OCI-LY7 (cell line): ENCODE data around the gene METTL26. TPM values are rescaled to one million over a fixed set of nuclear protein-coding genes. Genes with fewer than 3 reads are reported as not detected.

Experiments
- Bru-seq: library from RNA; stranded (reverse); fragments of 400-500 nt; gene quantifications from one replicate; lab custom pipeline; 2021; lab: Mats Ljungman, UMichigan
- BruChase-seq, 2 experiments: library from RNA; stranded (reverse); fragments of 400-500 nt; gene quantifications; one replicate each; lab custom pipeline; 2021; lab: Mats Ljungman, UMichigan
- BruUV-seq: library from RNA; stranded (reverse); fragments of 400-500 nt; replicated peaks from 2 replicates; lab custom pipeline; 2021; lab: Mats Ljungman, UMichigan
- CTCF ChIA-PET: fragments of 300-600 bp; sonication (Branson Sonifier 250); formaldehyde crosslinking; loops from one replicate; lab custom pipeline; 2022; ENCODE audit warnings: antibody characterized with exemption; ENCODE audit not compliant: unreplicated experiment; lab: Charles Lee
- POLR2A ChIA-PET: fragments of 300-600 bp; sonication (Branson Sonifier 250); formaldehyde crosslinking; loops from one replicate; lab custom pipeline; 2022; ENCODE audit warnings: antibody characterized with exemption; lab: Charles Lee
- DNase-seq: peaks from one replicate; pipeline ENCODE4 v3.0.0-alpha.2; 2015; ENCODE audit warnings: low spot score
- H2AFZ ChIP-seq: fragments of 200-600 bp; sonication (generic), shearing (Covaris generic); 2 replicates; pipeline ENCODE4 v1.6.1; 2014; ENCODE audit warnings: mild to moderate bottlenecking, antibody characterized with exemption, low read length, moderate library complexity
- H3K27ac ChIP-seq: fragments of 200-600 bp; sonication (generic); 2 replicates; pipeline ENCODE4 v1.5.1; 2014; ENCODE audit warnings: mixed run types, low read depth, mild to moderate bottlenecking, moderate library complexity, low read length, inconsistent platforms; ENCODE audit not compliant: poor library complexity, severe bottlenecking
- H3K36me3 ChIP-seq: fragments of 200-600 bp; sonication (generic); 2 replicates; pipeline ENCODE4 v1.6.1; 2014; ENCODE audit warnings: mild to moderate bottlenecking, antibody characterized with exemption, low read length, moderate library complexity, mixed read lengths; ENCODE audit not compliant: insufficient read depth
- H3K4me1 ChIP-seq: fragments of 200-600 bp; sonication (generic); 2 replicates; pipeline ENCODE4 v1.5.1; 2014; ENCODE audit warnings: mild to moderate bottlenecking, low read length; ENCODE audit not compliant: insufficient read depth, poor library complexity, severe bottlenecking
- H3K4me2 ChIP-seq: fragments of 200-600 bp; sonication (generic); 2 replicates; pipeline ENCODE4 v1.6.1; 2014; ENCODE audit warnings: mild to moderate bottlenecking, low read length
- H3K4me3 ChIP-seq: fragments of 200-600 bp; sonication (generic); 2 replicates; pipeline ENCODE4 v1.5.1; 2014; ENCODE audit warnings: mild to moderate bottlenecking, low read depth, low read length; ENCODE audit not compliant: poor library complexity, severe bottlenecking
- H3K79me2 ChIP-seq: fragments of 200-600 bp; sonication (generic); 2 replicates; pipeline ENCODE4 v1.6.1; 2016; ENCODE audit warnings: low read depth, mild to moderate bottlenecking, low read length, moderate library complexity, mixed read lengths; ENCODE audit not compliant: insufficient read depth
- H3K9me2 ChIP-seq: fragments of 200-600 bp; sonication (generic); 2 replicates; pipeline ENCODE4 v1.6.1; 2016; ENCODE audit warnings: mild to moderate bottlenecking, low read length, mixed read lengths; ENCODE audit not compliant: insufficient read depth
- H3K9me3 ChIP-seq: fragments of 200-600 bp; sonication (generic); 2 replicates; pipeline ENCODE4 v1.6.1; 2014; ENCODE audit warnings: mild to moderate bottlenecking, mixed run types, low read length, mixed read lengths
- H4K20me1 ChIP-seq: fragments of 200-600 bp; sonication (generic); 2 replicates; pipeline ENCODE4 v1.6.1; 2014; ENCODE audit warnings: mild to moderate bottlenecking, antibody characterized with exemption, low read length, moderate library complexity, mixed read lengths; ENCODE audit not compliant: insufficient read depth
- CTCF ChIP-seq: fragments of 200-600 bp; sonication (generic); conservative IDR thresholded peaks from 2 replicates; pipeline ENCODE4 v1.5.1; 2014; ENCODE audit warnings: mild to moderate bottlenecking, antibody characterized with exemption, low read length, moderate library complexity, mixed read lengths
- EZH2phosphoT487 ChIP-seq: fragments of 200-600 bp; sonication (generic); IDR thresholded peaks from 2 replicates; pipeline ENCODE4 v1.6.1; 2018; ENCODE audit warnings: low read depth, borderline replicate concordance, mild to moderate bottlenecking, mixed run types, antibody characterized with exemption, low read length, moderate library complexity, mixed read lengths
- intact Hi-C: fragments of 100-400 bp; cut with micrococcal nuclease; formaldehyde crosslinking; loops from one replicate; pipeline ENCODE4 v1.10.0; 2022; ENCODE audit not compliant: unreplicated experiment
- long read RNA-seq: library from polyadenylated mRNA; stranded (forward); transcript quantifications from one replicate; pipeline ENCODE4 v2.0.0, GENCODE V29; 2022
- total RNA-seq, 2 experiments: library from RNA; depleted of rRNA in 1 of 2; stranded (reverse); fragments of >200 nt in 1 of 2; shearing (Covaris generic) in 1 of 2; gene quantifications; 2 replicates each; pipeline ENCODE4 v1.2.3, GENCODE V29; 2014 to 2022

METTL26 gene
- total RNA-seq (2014; rRNA removed; shearing (Covaris generic)) (135 and 152 TPM in 2 replicates), total RNA-seq (2022) (83.9 and 99.0 TPM in 2 replicates), Bru-seq, nascent RNA (percentile 58 among the genes with signal in this experiment), BruChase-seq, experiment 1, labeled RNA remaining after a 6-hour chase (percentile 68 among the genes with signal in this experiment), BruChase-seq, experiment 2, labeled RNA remaining after a 2-hour chase (percentile 55 among the genes with signal in this experiment)
- long read RNA-seq, transcript METTL26-206 (3 exons, 1,710 nt), result major isoform, 15 of 107 reads
- long read RNA-seq, transcript METTL26-207 (6 exons, 755 nt), result minor isoform, 12 of 107 reads
- long read RNA-seq, transcript METTL26-201 (6 exons, 794 nt), result minor isoform, 10 of 107 reads
- long read RNA-seq, transcript METTL26-208 (5 exons, 518 nt), result minor isoform, 8 of 107 reads
- long read RNA-seq, partial matches to known transcripts, result 14 of 107 reads
- long read RNA-seq, other reads (novel, unspliced or antisense), result 27 of 107 reads

- H3K4me3 ChIP-seq, result peak within 1 kb of the TSS; percentile 87
- CTCF ChIA-PET, result interaction anchor here (0.5 kb wide), 1 partner anchor 253 kb away, joined by 4 read pairs; no protein-coding TSS in a partner anchor
Measured at GRCh38 chr16:636206-637080, at the start of gene METTL26. TSS of gene METTL26 (minus strand) at chr16:636305. CDS start at chr16:636290, 15 bp downstream.

GRCh38 chr16:684961-685696 lies 49.0 kb upstream of the METTL26 start:
- H3K9me3 ChIP-seq, result no peaks in the 10 kb centered on the region
- intact Hi-C loops, result loop anchor here (5.0 kb wide), 1 partner anchor 37 kb away; the partner anchor contains the start of gene ANTKMT
- peaks cover 37% of the 10 kb centered on the region for H3K4me1 ChIP-seq
- CTCF ChIA-PET, result no interaction called here
- no peaks in the 10 kb centered on the region for H3K9me2 ChIP-seq
- no TSS peak for BruUV-seq
- POLR2A ChIA-PET, result no interaction called here
- no peak overlapping the region for H3K4me3 ChIP-seq
- H3K4me2 ChIP-seq, result 0 out of 2 replicates have a peak overlapping the region, but pooled peaks have one; percentile 14
- H3K79me2 ChIP-seq, result peaks cover 34% of the 10 kb centered on the region; the same call in 1 of the 2 replicates
- DNase-seq, result no peak
- TF ChIP-seq CTCF (no peak), EZH2phosphoT487 (no peak)
- no peak overlapping the region for H2AFZ ChIP-seq
- H3K27ac ChIP-seq, result no peak overlapping the region
- H3K36me3 ChIP-seq, result peaks cover 46% of the 10 kb centered on the region
- H4K20me1 ChIP-seq, result 0 out of 2 replicates have a peak, but pooled peaks cover 5% of the 10 kb centered on the region

More at GRCh38 chr16:636206-637080, at the start of gene METTL26:
- Histone ChIP-seq H3K27ac (peak within 1 kb of the TSS; percentile 77), H3K4me1 (peaks cover 46% of the 10 kb centered on the region), H3K4me2 (peak within 1 kb of the TSS; percentile 88), H2AFZ (peak within 1 kb of the TSS; percentile 47), H3K9me2 (no peaks in the 10 kb centered on the region), H4K20me1 (no peaks in the 10 kb centered on the region), H3K79me2 (peaks cover 8% of the 10 kb centered on the region; the same call in 1 of the 2 replicates), H3K9me3 (no peaks in the 10 kb centered on the region), H3K36me3 (peaks cover 8% of the 10 kb centered on the region; the same call in 1 of the 2 replicates)
- TF ChIP-seq EZH2phosphoT487 (no peak), CTCF (no peak)
- intact Hi-C loops, result loop anchor here (1.0 kb wide), 2 partner anchors 31 to 47 kb away; no protein-coding TSS in a partner anchor
- DNase-seq, result peak; percentile 96
- POLR2A ChIA-PET, result interaction anchor here (0.6 to 1.0 kb wide), 2 partner anchors 43 to 385 kb away, joined by 3 to 5 read pairs; no protein-coding TSS in a partner anchor
- no TSS peak for BruUV-seq
